H4 (cell line): ENCODE data around the gene MYADML2. TPM values are rescaled to one million over a fixed set of nuclear protein-coding genes. Genes with fewer than 3 reads are reported as not detected.
A peak's percentile ranks its signal among the peaks of the same experiment; 100 is the strongest.
"Not testable (repeated sequence)": the region's sequence is repeated elsewhere in the genome, so short reads cannot be mapped to it uniquely, and the experiment has no call there.

Experiments used
- DNase-seq: peaks from one replicate; pipeline ENCODE4 v3.0.0-alpha.2; 2015; ENCODE audit warnings: low spot score
- total RNA-seq: library from RNA; depleted of rRNA; stranded (reverse); fragments of >200 nt; shearing (Covaris generic); gene quantifications from 2 replicates; pipeline ENCODE4 v1.2.3, GENCODE V29; 2014

Gene MYADML2
- total RNA-seq, 1 experiment from 2014 or later = not detected

GRCh38 chr17:81926451-81927151 lies 20.4 kb downstream of the MYADML2 start:
- peak; percentile 81 for DNase-seq

GRCh38 chr17:81925860-81926450 lies 21.1 kb downstream of the MYADML2 start:
- no peak for DNase-seq

- DNase-seq = no peak
Observed at GRCh38 chr17:81924557-81925532, 22.2 kb downstream of the MYADML2 start.

DNA sequence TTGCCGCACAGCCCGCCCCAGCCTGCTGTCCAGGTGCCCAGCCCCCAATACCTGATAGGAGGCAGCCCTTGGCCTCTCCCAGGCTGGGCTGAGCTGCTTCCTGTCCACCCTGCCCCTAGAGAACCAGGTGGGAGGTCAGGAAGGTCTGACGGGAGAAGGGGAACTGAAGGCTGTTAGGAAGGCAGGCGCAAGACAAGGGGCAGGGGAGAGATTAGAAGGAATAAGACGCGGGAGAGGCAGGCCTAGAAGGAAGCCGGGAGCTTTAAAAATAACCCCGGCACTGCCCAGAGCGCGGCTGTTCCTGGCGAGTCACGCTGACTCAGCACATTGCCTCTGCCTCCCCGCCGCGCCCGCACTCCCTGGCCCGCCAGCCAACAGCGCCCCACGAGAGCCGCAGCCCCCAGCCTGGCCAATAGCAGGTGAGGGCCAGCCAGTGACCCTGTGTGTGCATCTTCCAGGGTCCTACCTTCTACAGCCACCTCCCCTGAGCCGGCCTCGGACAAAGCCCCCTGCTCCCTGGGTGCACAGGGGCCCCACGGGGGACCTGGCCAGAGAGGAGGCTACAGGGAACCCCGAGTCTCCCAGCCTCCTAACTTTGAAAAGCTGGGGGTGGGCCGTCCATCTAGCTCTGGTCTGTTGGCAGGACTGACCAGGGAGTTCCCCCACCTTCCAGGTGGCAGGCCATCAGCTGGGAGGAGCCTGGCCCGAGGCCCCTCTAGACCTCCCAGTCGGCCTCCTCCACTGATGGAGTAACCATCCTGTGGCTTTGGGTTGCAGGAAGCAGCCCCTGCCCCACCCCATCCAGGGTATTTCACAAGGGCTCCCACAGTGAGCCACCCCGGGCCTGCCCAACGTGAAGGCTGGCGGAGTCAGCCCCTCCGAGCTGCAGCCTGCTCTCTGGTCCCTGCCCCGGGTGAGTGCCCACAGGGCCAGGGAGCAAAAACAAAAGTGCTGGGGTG lies 23.5 kb downstream of the MYADML2 start:
- peak; percentile 50 for DNase-seq

GRCh38 chr17:81922566-81923301 lies 24.3 kb downstream of the MYADML2 start:
- DNase-seq = no peak

- DNase-seq = no peak
Observed at GRCh38 chr17:81921996-81922565, 25.0 kb downstream of the MYADML2 start.

GRCh38 chr17:81921537-81921862 lies 25.5 kb downstream of the MYADML2 start:
- DNase-seq = no peak

GRCh38 chr17:81920612-81921536 lies 26.2 kb downstream of the MYADML2 start:
- DNase-seq = no peak

DNA sequence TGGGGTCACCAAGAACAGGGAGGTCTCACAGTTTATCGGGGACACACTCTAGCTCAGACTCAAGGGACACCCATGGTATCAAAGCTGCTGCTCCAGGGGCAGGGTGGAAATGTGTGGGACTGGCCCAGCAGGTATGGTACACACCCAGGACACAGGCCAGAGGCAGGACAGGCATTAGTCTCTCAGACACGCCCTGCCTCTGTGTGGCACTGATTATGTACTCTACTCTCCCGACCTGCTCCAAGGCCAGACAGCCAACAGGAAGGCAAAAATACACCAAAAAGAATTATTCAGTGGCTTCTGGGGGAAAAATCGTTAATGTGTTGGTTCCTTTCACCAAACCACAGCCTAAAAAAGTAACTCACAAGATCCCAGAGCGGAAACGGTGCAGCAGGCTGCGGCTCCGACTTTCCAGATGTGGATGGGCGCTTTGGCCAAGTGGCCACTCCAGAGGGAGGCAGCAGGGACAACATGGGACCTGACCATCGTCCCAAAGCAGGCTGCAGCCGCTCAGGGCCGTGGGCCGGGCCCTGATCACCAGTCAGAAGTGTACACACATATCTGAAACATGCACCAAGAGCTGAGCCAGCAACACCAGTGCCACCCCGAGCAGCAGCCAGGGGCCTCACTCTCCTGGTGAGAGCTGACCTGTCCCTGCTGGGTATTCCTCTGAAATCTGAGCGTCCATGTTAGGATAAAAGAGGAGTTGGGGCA lies 28.0 kb downstream of the MYADML2 start:
- DNase-seq = no peak

DNA sequence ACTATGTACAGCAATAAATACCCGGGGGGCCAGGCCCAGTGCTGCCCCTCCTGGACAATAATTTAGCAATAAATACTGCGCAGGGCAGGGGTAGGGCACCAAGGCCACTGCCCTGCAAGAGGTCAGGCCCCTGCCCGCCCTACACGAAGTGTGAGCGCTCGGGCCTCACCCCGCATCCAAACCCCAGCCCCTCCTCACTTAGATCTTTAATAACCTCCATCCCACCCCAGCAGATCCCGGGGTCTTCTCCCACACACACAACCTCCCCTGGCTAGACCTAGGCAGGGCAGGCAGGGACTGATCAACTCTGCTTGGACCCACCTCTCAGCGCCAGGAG lies 28.7 kb downstream of the MYADML2 start:
- DNase-seq = not testable (repeated sequence)

- peak; percentile 49 for DNase-seq
Observed at GRCh38 chr17:81917565-81918332, 29.3 kb downstream of the MYADML2 start, which contains the start of gene SIRT7. Gene SIRT7, minus strand, starts transcription at chr17:81918176. Its CDS starts 45 bp downstream, at chr17:81918131.

DNA sequence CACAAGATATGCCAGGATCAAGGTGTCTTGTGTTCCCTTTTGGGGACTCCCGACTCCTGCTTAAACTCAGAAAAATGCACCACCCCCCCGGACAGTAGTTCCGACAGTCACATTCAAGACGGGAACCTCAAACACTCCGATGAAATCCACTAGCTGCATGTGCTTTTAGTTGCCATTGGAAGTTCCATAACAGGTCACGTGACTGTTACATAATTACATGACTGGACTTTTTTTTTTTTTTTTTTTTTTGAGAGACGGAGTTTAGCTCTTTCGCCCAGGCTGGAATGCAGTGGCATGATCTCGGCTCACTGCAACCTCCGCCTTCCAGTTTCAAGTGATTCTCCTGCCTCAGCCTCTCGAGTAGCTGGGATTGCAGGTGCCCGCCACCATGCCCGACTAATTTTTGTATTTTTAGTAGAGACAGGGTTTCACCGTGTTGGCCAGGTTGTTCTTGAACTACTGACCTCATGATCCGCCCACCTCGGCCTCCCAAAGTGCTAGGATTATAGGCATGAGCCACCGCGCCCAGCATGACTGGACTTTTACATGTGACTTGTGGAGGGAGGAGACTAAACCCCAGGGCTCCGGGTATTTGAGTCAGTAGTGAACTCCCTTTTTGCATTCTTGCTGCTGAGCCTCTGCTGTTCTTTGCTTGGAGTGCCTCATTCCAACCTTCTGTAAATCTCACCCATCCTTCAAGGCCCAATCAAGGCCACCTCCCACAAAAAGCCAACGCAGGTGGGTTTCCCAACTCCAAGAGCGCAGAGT lies 30.6 kb downstream of the MYADML2 start:
- DNase-seq = peak; percentile 40

DNA sequence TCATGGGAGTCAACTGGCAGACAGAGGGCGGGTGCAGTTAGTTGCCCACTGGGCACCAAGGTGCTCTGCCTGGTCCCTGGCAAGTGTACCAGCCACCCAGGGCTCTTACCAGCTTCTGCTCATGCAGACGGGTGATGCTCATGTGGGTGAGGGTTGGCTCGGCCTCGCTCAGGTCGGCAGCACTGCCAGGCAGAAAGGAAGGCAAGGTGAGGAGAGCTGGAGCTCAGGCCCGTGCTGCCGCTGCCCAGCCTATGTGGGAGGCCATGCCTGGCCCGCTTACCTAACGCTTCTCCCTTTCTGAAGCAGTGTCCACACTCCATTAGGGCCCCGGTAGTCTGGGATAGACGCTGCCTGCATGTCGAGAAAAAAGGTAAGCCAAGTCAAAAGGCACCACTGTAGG lies 31.7 kb downstream of the MYADML2 start:
- no peak for DNase-seq

DNA sequence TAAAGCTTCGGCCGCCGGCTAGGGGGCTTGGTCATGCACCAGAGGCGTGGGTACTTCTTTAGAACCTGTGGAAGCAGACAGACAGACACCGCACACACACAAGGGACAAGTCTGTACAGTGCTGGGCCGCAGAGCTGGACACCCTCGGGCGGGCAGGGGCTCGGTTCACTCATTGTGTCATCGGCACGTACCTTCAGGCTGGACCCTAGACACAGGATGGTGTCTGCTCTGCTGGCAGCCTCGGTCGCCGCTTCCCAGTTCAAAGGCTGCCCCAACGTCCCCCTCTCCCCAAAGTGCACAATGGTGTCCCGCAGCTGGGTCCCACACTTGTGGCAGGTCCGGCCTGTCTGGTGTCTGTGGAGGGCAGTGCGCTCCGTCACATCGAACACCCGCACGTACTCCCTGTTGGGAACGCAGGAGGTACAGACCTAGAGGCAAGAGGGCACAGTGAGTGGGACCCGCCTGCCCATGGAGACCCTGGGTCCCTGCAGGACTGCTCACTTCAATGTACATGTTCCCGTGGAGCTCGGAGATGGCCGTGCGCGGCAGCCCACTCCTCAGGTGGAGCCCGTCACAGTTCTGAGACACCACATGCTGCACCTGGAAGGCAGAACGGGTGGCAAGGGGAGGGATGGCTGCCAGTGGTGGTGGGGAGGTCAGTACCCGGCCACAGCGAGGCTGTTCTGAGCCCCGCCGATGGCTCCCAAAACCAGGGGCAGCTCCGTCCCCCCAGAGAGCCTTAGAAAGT lies 32.8 kb downstream of the MYADML2 start:
- no peak for DNase-seq

- DNase-seq = no peak
Observed at GRCh38 chr17:81913394-81914102, 33.5 kb downstream of the MYADML2 start.
